LNCaP clone FGC (cell line): ENCODE measurements around the gene COL16A1.

Source experiments
- DNase-seq: peaks from one replicate; pipeline ENCODE4 v3.0.0-alpha.2; 2011; ENCODE audit warnings: low read depth
- H3K4me3 ChIP-seq: 2 replicates; pipeline ENCODE4 v1.5.1; 2011; ENCODE audit warnings: mild to moderate bottlenecking, low read depth, low read length, control low read depth
- CTCF ChIP-seq: IDR thresholded peaks from 2 replicates; pipeline ENCODE4 v1.5.1; 2012; ENCODE audit warnings: mild to moderate bottlenecking; ENCODE audit not compliant: control insufficient read depth, insufficient read depth; ENCODE audit errors: extremely low read depth

The COL16A1 gene

DNA sequence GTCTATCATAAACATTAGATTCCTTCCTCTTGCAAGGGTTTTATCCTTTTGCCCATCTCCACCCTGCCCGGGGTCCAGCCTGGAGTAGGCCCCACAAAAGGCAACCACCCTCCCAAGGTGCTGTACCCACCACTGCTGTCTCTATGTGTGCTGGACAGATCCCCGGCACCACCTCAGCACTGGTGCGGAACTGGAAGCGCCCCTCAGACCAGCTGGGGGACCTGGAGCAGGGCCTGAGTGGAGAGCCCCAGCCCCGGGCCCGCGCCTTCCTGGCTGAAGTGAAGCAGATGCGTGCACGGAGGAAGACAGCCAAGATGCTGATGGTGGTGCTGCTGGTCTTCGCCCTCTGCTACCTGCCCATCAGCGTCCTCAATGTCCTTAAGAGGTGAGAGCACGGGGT is 80.5 kb downstream of the COL16A1 start:
- DNase-seq = no peak
- H3K4me3 ChIP-seq = no peak overlapping the region
- no peak for TF ChIP-seq CTCF

DNA sequence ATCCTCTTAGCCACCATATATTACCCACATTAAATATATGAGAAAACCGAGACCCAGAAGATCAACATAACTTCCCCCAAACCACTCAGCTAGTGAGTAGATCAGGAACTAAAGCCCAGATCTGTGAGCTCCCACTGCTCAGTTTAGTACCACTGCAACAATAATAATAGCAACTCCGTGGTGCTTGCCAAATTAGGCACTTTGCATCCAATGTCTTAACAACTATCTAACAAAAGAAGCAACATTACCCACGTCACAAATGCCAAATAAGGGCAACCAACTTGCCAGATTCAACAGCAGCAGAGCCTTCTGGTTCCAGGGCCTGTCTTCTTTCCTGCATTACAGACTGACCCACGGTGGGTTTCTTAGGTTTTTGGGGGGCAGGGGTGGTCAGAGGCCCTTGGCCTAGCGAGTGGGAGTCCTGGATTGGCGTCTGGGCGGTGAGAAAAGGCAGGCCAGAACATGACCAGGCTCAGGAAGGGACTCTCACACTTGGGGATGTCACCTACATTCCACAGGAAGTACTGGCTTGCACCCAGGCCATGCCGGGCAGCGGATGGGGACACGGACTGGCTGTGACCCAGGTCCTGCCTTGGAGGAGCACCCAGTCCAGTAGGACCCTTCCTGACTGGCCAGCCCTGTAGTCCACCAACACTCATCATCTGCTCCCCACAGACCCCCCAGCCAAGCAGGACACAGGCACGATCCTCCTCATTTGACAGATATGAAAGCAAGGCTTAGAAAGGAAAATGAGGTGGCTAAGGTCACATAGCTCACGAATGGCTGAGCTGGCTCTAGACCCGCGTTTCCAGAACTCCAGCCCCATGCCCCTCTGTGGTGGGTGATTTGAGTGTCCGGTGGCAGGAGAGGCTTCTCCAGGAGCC is 81.7 kb downstream of the COL16A1 start:
- no peak for TF ChIP-seq CTCF
- H3K4me3 ChIP-seq = no peak overlapping the region
- no peak for DNase-seq

DNA sequence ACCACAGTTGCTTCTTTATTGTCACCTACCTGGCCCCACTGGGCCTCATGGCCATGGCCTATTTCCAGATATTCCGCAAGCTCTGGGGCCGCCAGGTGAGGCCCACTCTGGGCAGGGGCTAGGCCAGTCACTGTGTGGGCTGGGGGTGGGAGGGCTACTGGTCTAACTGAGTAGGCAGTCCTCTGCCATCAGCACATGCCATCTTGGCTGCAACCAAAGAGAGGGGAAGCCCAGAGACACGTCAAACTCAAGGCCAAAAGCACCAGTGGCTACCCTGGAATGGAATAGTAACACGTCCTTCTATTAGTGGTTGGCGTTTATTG is 82.4 kb downstream of the COL16A1 start:
- TF ChIP-seq CTCF = no peak
- DNase-seq = no peak

DNA sequence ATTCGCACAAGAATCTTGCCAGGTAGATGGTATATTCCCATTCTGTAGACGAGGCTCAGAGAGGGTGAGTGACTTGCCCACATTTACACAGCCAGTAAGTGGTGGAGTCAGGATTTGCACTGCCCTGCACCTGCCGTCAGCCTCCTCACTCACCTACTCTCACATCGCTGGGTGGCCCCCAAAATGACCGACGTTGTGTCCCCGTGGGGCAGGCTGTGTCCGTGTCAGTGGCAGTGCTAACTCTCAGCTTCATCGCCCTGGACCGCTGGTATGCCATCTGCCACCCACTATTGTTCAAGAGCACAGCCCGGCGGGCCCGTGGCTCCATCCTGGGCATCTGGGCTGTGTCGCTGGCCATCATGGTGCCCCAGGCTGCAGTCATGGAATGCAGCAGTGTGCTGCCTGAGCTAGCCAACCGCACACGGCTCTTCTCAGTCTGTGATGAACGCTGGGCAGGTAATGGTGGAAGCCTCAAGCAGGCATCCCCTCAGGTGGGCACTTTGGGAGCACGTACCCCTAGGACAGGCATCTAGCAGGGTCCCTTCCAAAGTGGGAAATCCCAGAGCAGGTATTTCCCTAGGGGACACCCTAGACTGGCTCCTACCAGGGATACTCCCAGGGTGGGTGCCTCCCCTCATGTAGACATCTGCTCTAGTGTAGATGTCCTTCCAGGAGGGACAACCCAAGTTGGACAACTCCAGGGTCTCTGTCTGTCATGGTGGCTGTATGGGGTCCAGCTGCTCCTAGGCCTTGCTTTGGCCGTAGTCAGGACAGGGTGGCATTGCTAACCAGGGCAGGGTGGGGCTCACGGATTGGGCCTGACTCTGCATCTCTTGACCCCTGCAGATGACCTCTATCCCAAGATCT is 83.0 kb downstream of the COL16A1 start:
- H3K4me3 ChIP-seq = no peak overlapping the region
- no peak for DNase-seq
- TF ChIP-seq CTCF = no peak

More for the DNA sequence above, 82.4 kb downstream of the COL16A1 start:
- H3K4me3 ChIP-seq = no peak overlapping the region

DNA sequence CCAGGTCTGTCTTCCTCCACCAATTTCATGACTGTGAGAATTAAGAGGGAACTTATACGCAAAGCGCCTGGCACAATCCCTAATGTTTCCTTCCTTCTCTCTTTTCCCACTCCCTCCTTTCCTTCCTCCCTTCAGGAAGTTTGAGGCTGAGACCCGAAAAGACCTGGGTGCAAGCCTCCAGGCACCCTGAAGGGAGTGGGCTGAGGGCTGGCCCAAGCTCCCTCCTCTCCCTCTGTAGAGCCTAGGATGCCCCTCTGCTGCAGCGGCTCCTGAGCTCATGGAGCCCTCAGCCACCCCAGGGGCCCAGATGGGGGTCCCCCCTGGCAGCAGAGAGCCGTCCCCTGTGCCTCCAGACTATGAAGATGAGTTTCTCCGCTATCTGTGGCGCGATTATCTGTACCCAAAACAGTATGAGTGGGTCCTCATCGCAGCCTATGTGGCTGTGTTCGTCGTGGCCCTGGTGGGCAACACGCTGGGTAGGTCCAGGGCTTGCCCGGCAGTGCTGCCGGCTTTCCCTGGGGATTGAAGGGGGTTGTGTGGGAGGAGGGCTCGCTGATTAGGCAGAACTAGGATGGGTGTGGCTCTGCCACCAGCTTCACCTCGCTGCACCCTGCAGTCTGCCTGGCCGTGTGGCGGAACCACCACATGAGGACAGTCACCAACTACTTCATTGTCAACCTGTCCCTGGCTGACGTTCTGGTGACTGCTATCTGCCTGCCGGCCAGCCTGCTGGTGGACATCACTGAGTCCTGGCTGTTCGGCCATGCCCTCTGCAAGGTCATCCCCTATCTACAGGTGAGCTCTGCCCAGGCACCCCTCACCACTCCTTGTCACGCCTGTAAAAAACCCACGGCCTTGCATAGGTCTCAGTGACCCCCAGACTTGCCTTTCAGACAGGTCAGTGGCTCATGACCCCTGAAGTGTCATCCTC is 84.6 kb downstream of the COL16A1 start:
- TF ChIP-seq CTCF = no peak
- DNase-seq = no peak
- H3K4me3 ChIP-seq = no peak overlapping the region
